A673 (cell line): ENCODE results near the gene CENPF. TPM values are rescaled to one million over a fixed set of nuclear protein-coding genes. Genes with fewer than 3 reads are reported as not detected.
"Not testable (repeated sequence)": the region's sequence is repeated elsewhere in the genome, so short reads cannot be mapped to it uniquely, and the experiment has no call there.

Experiments
- BruUV-seq: library from RNA; stranded (reverse); fragments of 400-500 nt; replicated peaks from 2 replicates; lab custom pipeline; 2021; lab: Mats Ljungman, UMichigan
- CTCF ChIA-PET: fragments of 300-600 bp; sonication (Branson Sonifier 250); formaldehyde crosslinking; loops from one replicate; lab custom pipeline; 2022; ENCODE audit warnings: antibody characterized with exemption; lab: Charles Lee
- POLR2A ChIA-PET: fragments of 300-600 bp; sonication (Branson Sonifier 250); formaldehyde crosslinking; loops from one replicate; lab custom pipeline; 2022; ENCODE audit warnings: antibody characterized with exemption; ENCODE audit not compliant: low non-redundant PET; lab: Charles Lee
- DNase-seq: peaks from one replicate; pipeline ENCODE4 v3.0.0-alpha.2; 2015; ENCODE audit warnings: low spot score
- H3K27ac ChIP-seq: fragments of 200-600 bp; sonication (generic); 2 replicates; pipeline ENCODE4 v1.5.1; 2016; ENCODE audit warnings: mixed run types, low read depth, mild to moderate bottlenecking, mixed read lengths, antibody characterized with exemption, low read length; ENCODE audit not compliant: poor library complexity, severe bottlenecking
- H3K27me3 ChIP-seq: fragments of 200-600 bp; sonication (generic); replicated peaks from 2 replicates; pipeline ENCODE4 v1.6.1; 2017; ENCODE audit warnings: mixed run types, low read depth, mild to moderate bottlenecking, mixed read lengths, antibody characterized with exemption, low read length; ENCODE audit not compliant: insufficient read depth, poor library complexity
- H3K36me3 ChIP-seq: fragments of 200-600 bp; sonication (generic); 2 replicates; pipeline ENCODE4 v1.6.1; 2016; ENCODE audit warnings: mixed run types, mild to moderate bottlenecking, mixed read lengths, antibody characterized with exemption, low read length; ENCODE audit not compliant: insufficient read depth, poor library complexity, severe bottlenecking
- H3K4me1 ChIP-seq: fragments of 200-600 bp; sonication (generic); 2 replicates; pipeline ENCODE4 v1.6.1; 2017; ENCODE audit warnings: mixed run types, mild to moderate bottlenecking, mixed read lengths, antibody characterized with exemption, low read length; ENCODE audit not compliant: insufficient read depth, poor library complexity, severe bottlenecking
- H3K4me3 ChIP-seq: fragments of 200-600 bp; sonication (generic); 2 replicates; pipeline ENCODE4 v1.5.1; 2016; ENCODE audit warnings: low read depth, mixed run types, mild to moderate bottlenecking, mixed read lengths, low read length; ENCODE audit not compliant: poor library complexity, severe bottlenecking
- H3K9me3 ChIP-seq: fragments of 200-600 bp; sonication (generic); 2 replicates; pipeline ENCODE4 v1.6.1; 2016; ENCODE audit warnings: mixed run types, low read depth, mild to moderate bottlenecking, mixed read lengths, antibody characterized with exemption, low read length; ENCODE audit not compliant: poor library complexity, severe bottlenecking
- CTCF ChIP-seq: fragments of 300-800, 200-600 bp; sonication (generic); conservative IDR thresholded peaks from 2 replicates; pipeline ENCODE4 v1.5.1; 2017; ENCODE audit warnings: low read depth, mild to moderate bottlenecking, antibody characterized with exemption, low read length, moderate library complexity, mixed read lengths
- EZH2 ChIP-seq: fragments of 200-600 bp; sonication (generic); IDR thresholded peaks from 2 replicates; pipeline ENCODE4 v1.6.1; 2017; ENCODE audit warnings: borderline replicate concordance, low read depth, mild to moderate bottlenecking, mixed read lengths, antibody characterized with exemption, low read length; ENCODE audit not compliant: poor library complexity, severe bottlenecking
- intact Hi-C: fragments of 100-400 bp; cut with micrococcal nuclease; formaldehyde crosslinking; loops from one replicate; pipeline ENCODE4 v1.10.0; 2022; ENCODE audit not compliant: unreplicated experiment
- total RNA-seq: library from RNA; stranded (reverse); gene quantifications from 2 replicates; pipeline ENCODE4 v1.2.3, GENCODE V29; 2021

The CENPF gene
- total RNA-seq, 1 experiment from 2014 or later, result 273 TPM

DNA sequence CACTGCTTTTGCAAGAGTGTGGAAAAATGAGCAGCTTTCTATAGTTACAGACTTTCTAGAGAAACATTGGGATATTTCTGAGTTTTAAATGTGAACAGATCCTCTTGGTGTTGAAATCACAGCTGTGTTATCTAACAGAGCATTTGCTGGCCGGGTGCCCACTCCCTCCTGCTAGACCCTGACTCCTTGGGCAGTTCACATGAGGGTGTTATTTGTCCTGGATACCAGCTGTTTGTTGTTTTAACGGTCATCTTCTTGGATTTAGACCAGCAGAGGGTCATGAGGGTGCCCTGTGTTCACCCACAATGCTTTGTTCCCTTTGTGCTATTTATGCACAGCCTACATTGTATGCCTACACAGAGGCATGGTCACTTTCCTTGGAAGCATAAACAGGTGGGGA is 67.1 kb downstream of the CENPF start:
- BruUV-seq, result no TSS peak
- TF ChIP-seq CTCF (no peak), EZH2 (no peak)
- CTCF ChIA-PET, result no interaction called here
- no peak overlapping the region for H3K27ac ChIP-seq
- H3K27me3 ChIP-seq, result no peaks in the 10 kb centered on the region
- no peaks in the 10 kb centered on the region for H3K4me1 ChIP-seq
- no peaks in the 10 kb centered on the region for H3K9me3 ChIP-seq
- peak; percentile 4 for DNase-seq
- POLR2A ChIA-PET, result no interaction called here
- H3K36me3 ChIP-seq, result peaks cover 62% of the 10 kb centered on the region
- H3K4me3 ChIP-seq, result no peak overlapping the region
- intact Hi-C loops, result no loop called here

- DNase-seq, H3K27me3 ChIP-seq, POLR2A ChIA-PET, BruUV-seq, H3K9me3 ChIP-seq, intact Hi-C loops, H3K4me3 ChIP-seq, H3K4me1 ChIP-seq, H3K27ac ChIP-seq, CTCF ChIA-PET: not testable (repeated sequence)
- H3K36me3 ChIP-seq, result peaks cover 32% of the 10 kb centered on the region
Observed at GRCh38 chr1:214673029-214673428, 70.0 kb downstream of the CENPF start.

GRCh38 chr1:214673576-214673975 is 70.6 kb downstream of the CENPF start:
- TF ChIP-seq EZH2 (no peak), CTCF (no peak)
- no peaks in the 10 kb centered on the region for H3K9me3 ChIP-seq
- H3K36me3 ChIP-seq, result peaks cover 27% of the 10 kb centered on the region
- POLR2A ChIA-PET, result no interaction called here
- H3K27ac ChIP-seq, result no peak overlapping the region
- intact Hi-C loops, result no loop called here
- no peaks in the 10 kb centered on the region for H3K27me3 ChIP-seq
- CTCF ChIA-PET, result no interaction called here
- no peaks in the 10 kb centered on the region for H3K4me1 ChIP-seq
- no TSS peak for BruUV-seq
- H3K4me3 ChIP-seq, result no peak overlapping the region
- DNase-seq, result no peak

DNA sequence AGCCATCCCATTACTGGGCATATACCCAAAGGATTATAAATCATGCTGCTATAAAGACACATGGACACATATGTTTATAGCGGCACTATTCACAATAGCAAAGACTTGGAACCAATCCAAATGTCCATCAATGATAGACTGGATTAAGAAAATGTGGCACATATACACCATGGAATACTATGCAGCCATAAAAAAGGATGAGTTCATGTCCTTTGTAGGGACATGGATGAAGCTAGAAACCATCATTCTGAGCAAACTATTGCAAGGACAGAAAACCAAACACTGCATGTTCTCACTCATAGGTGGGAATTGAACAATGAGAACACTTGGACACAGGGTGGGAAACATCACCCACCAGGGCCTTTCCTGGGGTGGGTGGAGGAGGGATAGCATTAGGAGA is 72.5 kb downstream of the CENPF start:
- BruUV-seq, DNase-seq, H3K9me3 ChIP-seq, H3K4me3 ChIP-seq, H3K27ac ChIP-seq, POLR2A ChIA-PET, H3K4me1 ChIP-seq, H3K27me3 ChIP-seq, CTCF ChIA-PET: not testable (repeated sequence)
- intact Hi-C loops, result loop anchor here (5.0 kb wide), 1 partner anchor 852 kb away; no protein-coding TSS in a partner anchor
- H3K36me3 ChIP-seq, result peaks cover 14% of the 10 kb centered on the region
